GM23338 (cell line): Measurements from ENCODE around the gene CCL14.

ENCODE experiments used
- CREB1 ChIP-seq: fragments of 250-450 bp; sonication (Bioruptor Pico); IDR thresholded peaks from 2 replicates; pipeline ENCODE4 v1.5.0; 2020; ENCODE audit warnings: low read depth, mild to moderate bottlenecking, moderate library complexity
- CTCF ChIP-seq, 2 experiments: fragments of 200-600 bp in 1 of 2; sonication (generic) in 1 of 2; conservative IDR thresholded peaks; 2 replicates each; pipeline versions ENCODE4 v1.5.1 to v1.6.1; 2016 to 2017; ENCODE audit warnings: antibody characterized with exemption in 2 of 2, low read depth in 2 of 2, mild to moderate bottlenecking in 2 of 2, moderate library complexity in 1 of 2
- EZH2 ChIP-seq: fragments of 200-600 bp; sonication (generic); IDR thresholded peaks from one replicate; pipeline ENCODE4 v1.8.0; 2017; ENCODE audit warnings: antibody characterized with exemption, mild to moderate bottlenecking, low read depth; ENCODE audit not compliant: unreplicated experiment
- JUNB ChIP-seq: IDR thresholded peaks from one replicate; pipeline ENCODE4 v1.6.1; 2016; ENCODE audit warnings: antibody characterized with exemption; ENCODE audit not compliant: unreplicated experiment
- POLR2AphosphoS5 ChIP-seq: IDR thresholded peaks from 2 replicates; pipeline ENCODE4 v1.6.1; 2016; ENCODE audit warnings: antibody characterized with exemption, low read depth
- REST ChIP-seq: IDR thresholded peaks from one replicate; pipeline ENCODE4 v1.6.1; 2018; ENCODE audit warnings: antibody characterized with exemption; ENCODE audit not compliant: unreplicated experiment
- STAT1 ChIP-seq: IDR thresholded peaks from one replicate; pipeline ENCODE4 v1.6.1; 2016; ENCODE audit warnings: antibody characterized with exemption; ENCODE audit not compliant: unreplicated experiment

- TF ChIP-seq POLR2AphosphoS5 (no peak), EZH2 (no peak), CTCF (conservative IDR thresholded peaks at IDR 0.05; ENCODE audit: low read depth in 2 of 2) (no peak), JUNB (no peak), STAT1 (no peak), CREB1 (CRISPR knock-in tag) (no peak), REST (no peak)
These were observed 12.9 kb downstream of the CCL14 start for GRCh38 chr17:35973333-35974260.
